ENCODE data around the gene DOCK4. TPM values are rescaled to one million over a fixed set of nuclear protein-coding genes. Genes with fewer than 3 reads are reported as not detected.

DOCK4 gene
- total RNA-seq, 2 experiments from 2014 or later, result 0.35 to 0.50 TPM

DNA sequence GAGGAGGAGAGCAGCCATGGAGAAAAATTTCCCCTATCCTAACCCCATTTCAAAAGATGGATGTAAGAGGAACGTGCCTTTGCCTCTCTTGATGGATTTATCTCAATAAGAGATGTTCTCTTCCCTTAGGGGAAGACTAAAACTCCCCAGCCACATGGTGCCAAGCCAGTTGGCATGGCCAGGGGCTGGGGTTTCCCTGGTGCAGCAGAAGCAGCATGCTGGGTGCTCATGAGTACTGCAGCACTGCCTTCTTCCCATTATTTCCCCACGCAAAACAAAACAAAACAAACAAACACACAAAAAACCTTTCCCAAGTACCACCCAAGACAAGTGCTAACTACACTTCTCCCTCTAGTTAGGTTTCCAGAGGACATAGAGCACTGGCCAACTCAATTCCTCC lies 97.2 kb downstream of the DOCK4 start:
- no peak overlapping the region for H3K27ac Mint-ChIP-seq
- no peaks in the 10 kb centered on the region for H3K9me3 Mint-ChIP-seq
- no peaks in the 10 kb centered on the region for H3K4me1 Mint-ChIP-seq
- POLR2A ChIA-PET, result no interaction called here
- CTCF ChIA-PET, result no interaction called here
- no peak overlapping the region for H3K4me3 Mint-ChIP-seq
- H3K36me3 Mint-ChIP-seq (ENCODE audit: low read depth), result no peaks in the 10 kb centered on the region
- peaks cover 2% of the 10 kb centered on the region for H3K27me3 Mint-ChIP-seq
- DNase-seq, result no peak

DNA sequence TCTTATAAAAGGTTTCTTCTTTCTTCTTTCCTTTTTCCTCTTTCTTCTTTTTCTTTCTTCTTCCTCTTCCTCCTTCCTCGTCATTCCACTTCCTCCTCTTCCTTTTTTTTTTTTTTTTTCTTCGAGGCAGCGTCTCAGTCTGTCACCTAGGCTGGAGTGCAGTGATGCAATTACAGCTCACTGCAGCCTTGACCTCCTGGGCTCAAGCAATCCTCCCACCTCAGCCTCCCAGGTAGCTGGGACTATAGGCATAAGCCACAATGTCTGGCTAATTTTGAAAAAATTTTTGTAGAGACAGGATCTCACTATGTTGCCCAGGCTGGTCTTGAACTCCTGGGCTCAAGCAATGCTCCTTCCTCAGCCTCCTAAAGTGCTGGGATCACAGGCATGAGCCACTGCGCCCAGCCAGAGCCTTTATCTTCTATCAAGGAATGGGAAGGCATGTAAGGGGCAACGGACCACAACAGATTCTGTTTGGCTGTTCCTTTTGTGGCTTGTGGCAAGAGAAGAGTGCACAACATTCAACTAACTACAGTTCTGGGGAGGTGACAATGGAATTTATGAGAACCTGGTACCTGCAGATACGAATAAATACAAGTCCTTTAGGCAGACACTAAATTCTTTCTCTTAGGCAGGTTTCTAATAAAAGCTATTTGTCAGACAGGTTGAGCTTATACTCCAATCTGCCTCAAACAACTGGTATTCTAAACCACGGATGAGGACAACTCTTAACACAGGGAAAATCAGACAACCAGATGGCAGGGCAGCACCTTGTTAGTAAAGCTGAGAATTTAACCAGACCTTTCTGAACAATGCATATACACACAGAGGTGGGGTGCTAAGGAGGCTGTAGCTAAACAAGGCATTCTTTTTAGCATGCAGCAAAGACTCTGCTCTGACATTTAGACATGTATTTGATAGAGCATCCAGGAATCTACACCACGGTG lies 100.3 kb downstream of the DOCK4 start:
- ChIA-PET POLR2A (no interaction called here), CTCF (no interaction called here)
- no peak for DNase-seq
- peaks cover 2% of the 10 kb centered on the region for H3K27me3 Mint-ChIP-seq
- no peaks in the 10 kb centered on the region for H3K36me3 Mint-ChIP-seq (ENCODE audit: low read depth)
- no peaks in the 10 kb centered on the region for H3K4me1 Mint-ChIP-seq
- no peak overlapping the region for H3K4me3 Mint-ChIP-seq
- H3K27ac Mint-ChIP-seq, result no peak overlapping the region
- no peaks in the 10 kb centered on the region for H3K9me3 Mint-ChIP-seq

DNA sequence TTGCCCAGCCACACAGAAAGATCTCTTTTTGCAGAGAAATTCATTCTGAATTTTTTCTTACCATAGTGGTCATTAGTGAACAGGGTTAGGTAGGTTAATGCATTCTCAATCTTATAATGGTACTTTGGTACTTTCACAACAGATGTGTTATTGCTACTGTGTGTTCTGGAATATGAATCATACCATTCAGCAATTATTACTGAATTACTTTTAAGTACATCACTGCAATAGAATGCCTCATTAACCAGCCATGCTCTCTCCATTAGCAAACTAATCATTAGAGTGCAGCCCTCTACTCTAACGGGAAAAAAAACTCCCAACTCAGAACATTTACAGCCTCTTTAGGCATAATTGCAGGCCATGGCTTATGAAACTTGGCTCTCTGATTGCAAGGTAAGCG lies 102.1 kb downstream of the DOCK4 start:
- no peak for DNase-seq
- ChIA-PET CTCF (no interaction called here), POLR2A (no interaction called here)
- Mint-ChIP-seq H3K4me3 (no peak overlapping the region), H3K4me1 (no peaks in the 10 kb centered on the region), H3K27me3 (peaks cover under 1% of the 10 kb centered on the region), H3K36me3 (ENCODE audit: low read depth) (no peaks in the 10 kb centered on the region), H3K27ac (no peak overlapping the region), H3K9me3 (no peaks in the 10 kb centered on the region)

DNA sequence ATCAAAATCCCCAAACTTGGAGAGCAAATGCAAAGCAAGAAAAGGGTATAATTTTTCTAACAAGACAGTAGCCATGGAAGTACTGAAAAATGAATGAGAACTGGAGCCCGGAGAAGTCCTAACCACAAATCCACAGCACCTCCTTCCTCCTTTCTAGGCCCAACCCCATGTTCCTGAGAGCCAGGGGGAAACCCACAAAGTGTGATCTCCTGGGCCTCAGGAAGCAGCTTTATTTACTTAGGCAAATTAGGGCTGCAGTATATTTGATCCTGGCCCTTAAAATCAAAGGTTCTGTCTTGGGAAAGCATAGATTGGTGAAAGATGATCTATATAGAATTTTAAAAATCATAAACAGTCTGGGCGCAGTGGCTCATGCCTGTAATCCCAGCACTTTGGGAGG lies 103.0 kb downstream of the DOCK4 start:
- Mint-ChIP-seq H3K27me3 (no peaks in the 10 kb centered on the region), H3K27ac (no peak overlapping the region), H3K4me1 (no peaks in the 10 kb centered on the region), H3K9me3 (no peaks in the 10 kb centered on the region), H3K4me3 (no peak overlapping the region), H3K36me3 (ENCODE audit: low read depth) (no peaks in the 10 kb centered on the region)
- ChIA-PET CTCF (no interaction called here), POLR2A (no interaction called here)
- DNase-seq, result no peak

DNA sequence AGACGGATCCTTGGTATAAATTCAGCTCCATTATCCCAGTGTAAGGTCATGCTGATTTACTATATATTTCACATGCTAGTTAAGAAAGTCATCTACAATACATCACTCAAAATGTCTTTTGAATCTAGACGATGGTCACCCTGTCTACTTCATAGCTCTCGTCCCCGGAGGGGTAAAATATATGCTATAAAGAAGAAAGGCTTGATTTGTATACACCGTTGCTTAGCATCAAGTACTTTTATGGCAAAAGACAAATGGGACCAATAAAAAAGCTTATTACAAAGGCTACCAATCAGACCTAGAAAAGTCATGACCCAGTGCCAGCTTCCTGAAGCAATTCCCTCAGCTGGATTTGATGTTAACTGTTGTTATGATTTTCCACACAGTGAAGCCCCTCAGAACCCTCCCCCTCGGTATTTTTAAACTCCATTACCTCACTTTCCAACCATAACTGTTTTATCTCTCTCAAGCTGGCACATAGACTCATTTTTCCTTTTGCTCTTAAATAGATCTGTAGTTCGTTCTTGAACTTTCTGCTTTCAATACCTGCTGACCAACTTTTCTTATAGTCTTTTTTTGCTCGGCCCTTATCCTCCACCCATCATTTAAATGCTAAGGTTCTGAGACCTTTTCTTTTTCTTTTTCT lies 104.9 kb downstream of the DOCK4 start:
- ChIA-PET POLR2A (no interaction called here), CTCF (no interaction called here)
- Mint-ChIP-seq H3K27me3 (no peaks in the 10 kb centered on the region), H3K4me1 (no peaks in the 10 kb centered on the region), H3K36me3 (ENCODE audit: low read depth) (no peaks in the 10 kb centered on the region), H3K27ac (no peak overlapping the region), H3K9me3 (no peaks in the 10 kb centered on the region), H3K4me3 (no peak overlapping the region)
- no peak for DNase-seq

DNA sequence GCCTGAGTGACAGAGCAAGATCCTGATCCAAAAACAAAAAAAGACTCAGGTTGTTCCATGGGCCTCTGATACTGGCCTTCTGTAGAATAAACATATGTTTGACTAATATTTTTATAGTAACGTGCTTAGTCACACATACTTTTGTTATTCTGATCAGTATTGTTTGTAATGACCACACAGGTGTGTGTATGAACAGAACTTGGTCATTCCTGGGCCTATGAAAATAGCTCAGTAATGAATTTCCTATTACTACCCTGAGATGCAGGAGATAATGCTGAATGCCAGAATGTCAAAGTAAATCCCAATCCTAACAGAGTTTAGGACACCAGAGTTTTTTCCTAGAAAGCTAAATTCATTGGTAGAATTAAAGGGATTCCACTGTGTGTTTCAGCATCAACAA lies 108.7 kb downstream of the DOCK4 start:
- Mint-ChIP-seq H3K4me1 (no peaks in the 10 kb centered on the region), H3K27me3 (no peaks in the 10 kb centered on the region), H3K9me3 (no peaks in the 10 kb centered on the region), H3K4me3 (no peak overlapping the region), H3K27ac (no peak overlapping the region), H3K36me3 (ENCODE audit: low read depth) (no peaks in the 10 kb centered on the region)
- no peak for DNase-seq
- ChIA-PET POLR2A (no interaction called here), CTCF (no interaction called here)

DNA sequence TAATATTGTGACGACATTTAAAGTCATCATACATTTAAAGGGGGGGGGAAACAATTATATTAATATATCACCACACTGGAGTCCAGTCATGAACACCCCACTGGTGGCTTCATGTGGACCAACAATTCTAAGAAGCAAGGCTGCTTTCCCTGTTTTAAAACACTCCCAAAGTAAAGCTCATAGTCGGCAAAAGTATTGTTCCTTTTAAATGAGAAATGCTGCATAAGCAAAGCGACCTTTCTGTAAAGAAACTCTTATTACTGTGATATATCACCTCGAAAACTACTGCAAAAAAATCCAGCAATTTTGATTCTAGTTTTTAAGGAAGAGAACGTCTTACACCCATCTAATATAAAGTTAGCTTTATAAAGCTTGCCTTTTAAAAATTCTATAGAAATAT lies 112.8 kb downstream of the DOCK4 start:
- no peaks in the 10 kb centered on the region for H3K4me1 Mint-ChIP-seq
- no peak overlapping the region for H3K27ac Mint-ChIP-seq
- ChIA-PET CTCF (no interaction called here), POLR2A (no interaction called here)
- no peak overlapping the region for H3K4me3 Mint-ChIP-seq
- H3K27me3 Mint-ChIP-seq, result peaks cover 4% of the 10 kb centered on the region
- H3K36me3 Mint-ChIP-seq (ENCODE audit: low read depth), result no peaks in the 10 kb centered on the region
- no peak for DNase-seq
- H3K9me3 Mint-ChIP-seq, result no peaks in the 10 kb centered on the region

DNA sequence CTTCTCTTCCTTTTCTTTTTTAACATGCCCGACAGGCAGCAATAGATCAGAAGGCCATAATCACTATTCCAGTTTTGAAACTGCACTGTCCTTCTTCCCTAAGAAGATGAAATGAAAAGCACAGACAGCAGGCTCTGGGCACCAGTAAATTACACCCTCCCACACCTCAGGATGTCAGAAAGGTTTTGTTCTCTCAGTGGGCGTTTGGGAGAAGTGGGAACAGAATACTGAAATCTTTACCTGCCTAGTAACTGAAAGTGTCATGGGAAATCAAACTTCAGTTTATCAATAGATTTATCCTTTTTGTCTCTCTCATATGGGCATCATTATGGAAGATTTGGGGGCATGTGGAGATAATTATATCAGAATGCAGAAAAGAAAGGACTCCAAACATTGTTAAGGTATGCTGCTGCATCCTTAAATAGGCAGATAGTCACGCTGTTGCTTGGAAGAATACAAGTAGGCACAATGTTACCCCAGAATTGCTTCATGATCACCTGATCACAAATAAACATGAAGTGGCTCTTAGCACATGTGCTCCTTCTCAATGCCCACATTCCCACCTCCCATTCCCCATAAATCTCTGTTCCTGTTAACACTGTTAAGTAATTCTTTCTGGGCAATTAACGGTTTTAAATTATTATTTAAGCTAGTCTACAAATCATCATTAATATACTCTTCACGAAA lies 113.3 kb downstream of the DOCK4 start:
- no peak for DNase-seq
- H3K36me3 Mint-ChIP-seq (ENCODE audit: low read depth), result no peaks in the 10 kb centered on the region
- H3K4me1 Mint-ChIP-seq, result no peaks in the 10 kb centered on the region
- POLR2A ChIA-PET, result no interaction called here
- H3K9me3 Mint-ChIP-seq, result no peaks in the 10 kb centered on the region
- no peak overlapping the region for H3K4me3 Mint-ChIP-seq
- CTCF ChIA-PET, result no interaction called here
- H3K27ac Mint-ChIP-seq, result no peak overlapping the region
- peaks cover 4% of the 10 kb centered on the region for H3K27me3 Mint-ChIP-seq

DNA sequence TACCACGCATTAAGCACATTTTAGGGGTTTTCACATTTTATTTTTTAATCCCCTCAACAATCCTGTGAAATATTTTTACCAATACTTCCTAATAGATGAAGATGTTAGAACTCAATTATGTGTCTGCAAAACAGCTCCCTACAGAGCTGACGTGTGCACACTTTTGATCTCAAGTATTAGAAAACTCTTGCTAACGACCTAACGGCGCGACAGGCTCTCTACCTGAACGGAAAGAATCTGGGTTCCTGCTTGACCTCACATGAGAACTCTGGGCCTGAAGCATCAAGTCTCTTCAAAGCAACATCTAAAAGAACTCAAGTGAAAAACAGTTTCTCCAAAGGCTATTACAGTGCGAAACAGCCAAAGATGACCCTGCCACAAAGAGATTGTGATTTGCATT lies 113.9 kb downstream of the DOCK4 start:
- ChIA-PET CTCF (no interaction called here), POLR2A (no interaction called here)
- no peak for DNase-seq
- no peak overlapping the region for H3K27ac Mint-ChIP-seq
- H3K36me3 Mint-ChIP-seq (ENCODE audit: low read depth), result no peaks in the 10 kb centered on the region
- no peaks in the 10 kb centered on the region for H3K9me3 Mint-ChIP-seq
- peaks cover 4% of the 10 kb centered on the region for H3K27me3 Mint-ChIP-seq
- H3K4me3 Mint-ChIP-seq, result no peak overlapping the region
- no peaks in the 10 kb centered on the region for H3K4me1 Mint-ChIP-seq

DNA sequence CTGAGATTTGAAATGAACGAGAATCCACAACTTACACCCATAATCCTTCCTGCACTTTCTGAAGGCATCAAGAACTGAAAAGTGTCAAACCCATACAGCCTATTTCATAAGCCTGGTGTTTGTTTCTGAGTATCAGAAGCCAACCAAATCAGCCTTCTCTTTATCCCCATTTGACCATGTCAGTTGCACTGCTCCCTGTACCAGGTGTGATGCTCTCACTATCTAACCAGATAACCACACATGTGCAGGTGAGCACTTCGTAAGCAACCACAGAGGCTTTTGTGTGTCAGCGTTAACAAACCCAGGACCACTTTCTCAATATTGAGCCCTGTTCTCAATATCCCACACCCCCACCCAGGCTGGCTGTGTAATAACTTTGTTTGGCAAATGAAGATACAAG lies 114.4 kb downstream of the DOCK4 start:
- H3K36me3 Mint-ChIP-seq (ENCODE audit: low read depth), result no peaks in the 10 kb centered on the region
- H3K27me3 Mint-ChIP-seq, result peaks cover 4% of the 10 kb centered on the region
- DNase-seq, result no peak
- ChIA-PET POLR2A (no interaction called here), CTCF (no interaction called here)
- H3K4me1 Mint-ChIP-seq, result no peaks in the 10 kb centered on the region
- no peak overlapping the region for H3K4me3 Mint-ChIP-seq
- H3K27ac Mint-ChIP-seq, result no peak overlapping the region
- H3K9me3 Mint-ChIP-seq, result no peaks in the 10 kb centered on the region

DNA sequence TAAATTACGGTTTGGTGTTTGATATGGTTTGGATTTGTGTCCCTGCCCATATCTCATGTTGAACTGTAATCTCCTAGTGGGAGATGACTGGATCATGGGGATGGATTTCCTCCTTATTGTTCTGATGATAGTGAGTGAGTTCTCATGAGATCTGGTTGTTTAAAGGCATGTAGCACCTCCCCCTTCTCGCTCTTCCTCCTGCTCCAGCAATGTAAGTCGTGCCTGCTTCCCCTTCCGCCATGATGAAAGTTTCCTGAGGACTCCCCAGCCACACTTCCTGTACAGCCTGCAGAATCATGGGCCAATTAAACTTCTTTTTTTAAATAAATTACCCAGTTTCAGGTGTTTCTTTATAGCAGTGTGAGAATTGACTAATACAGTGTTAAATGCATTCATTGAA lies 116.6 kb downstream of the DOCK4 start:
- Mint-ChIP-seq H3K36me3 (ENCODE audit: low read depth) (no peaks in the 10 kb centered on the region), H3K4me1 (no peaks in the 10 kb centered on the region), H3K4me3 (no peak overlapping the region), H3K9me3 (no peaks in the 10 kb centered on the region), H3K27me3 (peaks cover 8% of the 10 kb centered on the region), H3K27ac (no peak overlapping the region)
- ChIA-PET POLR2A (no interaction called here), CTCF (no interaction called here)
- DNase-seq, result no peak

DNA sequence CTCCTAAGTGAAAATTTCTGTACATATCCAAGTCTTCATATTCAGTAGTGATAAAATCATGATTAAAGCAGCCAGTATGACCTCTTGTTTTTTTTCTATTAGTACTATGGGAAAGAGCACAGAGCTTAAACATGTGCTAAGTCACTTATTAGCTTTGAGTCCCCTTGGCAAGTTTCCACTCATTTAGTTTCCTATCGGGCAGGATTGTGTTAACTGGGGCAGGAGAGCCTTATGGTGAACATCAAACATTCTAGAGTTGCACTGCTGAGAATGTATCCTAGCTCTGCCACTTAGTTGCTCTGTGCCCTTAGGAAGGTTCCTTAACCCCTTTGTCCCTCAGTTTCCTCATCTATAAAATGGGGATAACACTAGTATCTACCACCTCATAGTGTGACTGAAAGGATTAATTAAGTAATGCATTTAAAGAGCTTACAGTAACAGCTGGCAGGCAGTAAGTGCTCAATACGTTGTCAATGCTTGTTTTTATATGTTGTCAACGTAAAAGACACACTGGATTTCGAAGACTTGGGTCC lies 117.6 kb downstream of the DOCK4 start:
- no peaks in the 10 kb centered on the region for H3K9me3 Mint-ChIP-seq
- H3K27me3 Mint-ChIP-seq, result peaks cover 8% of the 10 kb centered on the region
- CTCF ChIA-PET, result no interaction called here
- no peaks in the 10 kb centered on the region for H3K36me3 Mint-ChIP-seq (ENCODE audit: low read depth)
- H3K4me1 Mint-ChIP-seq, result no peaks in the 10 kb centered on the region
- no peak for DNase-seq
- POLR2A ChIA-PET, result no interaction called here
- no peak overlapping the region for H3K27ac Mint-ChIP-seq
- H3K4me3 Mint-ChIP-seq, result no peak overlapping the region

DNA sequence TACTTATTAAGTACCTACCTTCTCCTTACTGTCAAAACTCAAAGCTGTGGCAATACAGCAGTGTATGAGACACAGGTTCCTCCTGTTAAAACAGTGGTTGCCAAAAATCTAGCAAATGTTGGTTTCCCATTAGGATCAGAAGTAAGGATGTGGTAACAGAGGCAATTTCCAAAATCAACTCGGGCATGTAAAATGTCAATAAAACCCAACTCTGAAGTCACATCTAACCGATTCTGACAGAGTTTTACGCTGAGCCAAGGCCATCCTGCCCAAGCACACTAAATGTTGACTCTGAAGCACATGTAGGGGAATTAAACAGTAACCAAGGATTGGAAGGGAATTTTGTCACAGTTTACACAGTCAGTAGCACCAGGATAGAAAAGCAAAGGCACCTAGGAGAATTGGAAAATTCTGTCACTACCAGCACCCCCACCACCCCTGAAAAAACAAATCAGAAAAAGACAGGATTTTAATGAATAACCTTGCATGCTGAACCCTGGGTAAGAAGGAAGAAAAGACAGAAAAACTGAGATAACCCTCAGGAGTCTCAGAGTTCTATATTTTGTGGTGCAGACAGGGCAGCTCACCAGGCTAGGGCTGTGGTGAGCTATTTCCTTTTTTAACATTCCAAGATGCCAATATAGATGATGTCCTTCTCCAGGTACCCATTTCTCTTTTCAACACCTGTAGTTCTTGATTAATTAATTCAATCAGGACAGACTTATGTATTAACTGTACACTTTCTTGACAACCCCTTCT lies 119.5 kb downstream of the DOCK4 start:
- Mint-ChIP-seq H3K27ac (no peak overlapping the region), H3K36me3 (ENCODE audit: low read depth) (no peaks in the 10 kb centered on the region), H3K27me3 (peaks cover 8% of the 10 kb centered on the region), H3K9me3 (no peaks in the 10 kb centered on the region), H3K4me1 (no peaks in the 10 kb centered on the region), H3K4me3 (no peak overlapping the region)
- ChIA-PET CTCF (no interaction called here), POLR2A (no interaction called here)
- DNase-seq, result no peak

Data from activated CD4-positive, alpha-beta memory T cell treated with anti-CD3 and anti-CD28 coated beads, Interleukin-2, amount 10 ng/mL, durations not matched to agents 7 days and 5 days (primary cell).